NB4 (cell line): ENCODE measurements around the gene PARD3.

Source experiments
- DNase-seq: peaks from one replicate; pipeline ENCODE4 v3.0.0; 2010; ENCODE audit warnings: low read depth
- H3K4me3 ChIP-seq: one replicate; pipeline ENCODE4 v1.5.1; 2011; ENCODE audit warnings: mild to moderate bottlenecking, low read depth, low read length, moderate library complexity
- MYC ChIP-seq: IDR thresholded peaks from 2 replicates; pipeline ENCODE4 v1.6.1; 2011; ENCODE audit warnings: low read depth, low read length
- POLR2A ChIP-seq: IDR thresholded peaks from 2 replicates; pipeline ENCODE4 v1.6.1; 2011; ENCODE audit warnings: mild to moderate bottlenecking; ENCODE audit not compliant: insufficient read length; ENCODE audit errors: extremely low read depth
- TF ChIP-seq, protein P1 (sequence below): IDR thresholded peaks from 2 replicates; pipeline ENCODE4 v1.6.1; 2011; ENCODE audit warnings: low read depth, low read length
- TF ChIP-seq, protein P2 (sequence below): IDR thresholded peaks from one replicate; pipeline ENCODE4 v1.5.1; 2012; ENCODE audit warnings: low read depth, low read length

Gene PARD3

GRCh38 chr10:34629084-34629483, 186.0 kb downstream of the PARD3 start:
- no peak for DNase-seq
- TF ChIP-seq POLR2A = no peak
- TF ChIP-seq, protein P1, sequence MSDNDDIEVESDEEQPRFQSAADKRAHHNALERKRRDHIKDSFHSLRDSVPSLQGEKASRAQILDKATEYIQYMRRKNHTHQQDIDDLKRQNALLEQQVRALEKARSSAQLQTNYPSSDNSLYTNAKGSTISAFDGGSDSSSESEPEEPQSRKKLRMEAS = no peak

GRCh38 chr10:34628174-34628796, 186.8 kb downstream of the PARD3 start:
- TF ChIP-seq POLR2A (no peak), MYC (no peak)
- TF ChIP-seq, protein P2, sequence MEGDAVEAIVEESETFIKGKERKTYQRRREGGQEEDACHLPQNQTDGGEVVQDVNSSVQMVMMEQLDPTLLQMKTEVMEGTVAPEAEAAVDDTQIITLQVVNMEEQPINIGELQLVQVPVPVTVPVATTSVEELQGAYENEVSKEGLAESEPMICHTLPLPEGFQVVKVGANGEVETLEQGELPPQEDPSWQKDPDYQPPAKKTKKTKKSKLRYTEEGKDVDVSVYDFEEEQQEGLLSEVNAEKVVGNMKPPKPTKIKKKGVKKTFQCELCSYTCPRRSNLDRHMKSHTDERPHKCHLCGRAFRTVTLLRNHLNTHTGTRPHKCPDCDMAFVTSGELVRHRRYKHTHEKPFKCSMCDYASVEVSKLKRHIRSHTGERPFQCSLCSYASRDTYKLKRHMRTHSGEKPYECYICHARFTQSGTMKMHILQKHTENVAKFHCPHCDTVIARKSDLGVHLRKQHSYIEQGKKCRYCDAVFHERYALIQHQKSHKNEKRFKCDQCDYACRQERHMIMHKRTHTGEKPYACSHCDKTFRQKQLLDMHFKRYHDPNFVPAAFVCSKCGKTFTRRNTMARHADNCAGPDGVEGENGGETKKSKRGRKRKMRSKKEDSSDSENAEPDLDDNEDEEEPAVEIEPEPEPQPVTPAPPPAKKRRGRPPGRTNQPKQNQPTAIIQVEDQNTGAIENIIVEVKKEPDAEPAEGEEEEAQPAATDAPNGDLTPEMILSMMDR = no peak
- TF ChIP-seq, protein P1 = no peak
- DNase-seq = no peak
- no peak overlapping the region for H3K4me3 ChIP-seq

More at GRCh38 chr10:34629084-34629483, 186.0 kb downstream of the PARD3 start:
- no peak overlapping the region for H3K4me3 ChIP-seq

DNA sequence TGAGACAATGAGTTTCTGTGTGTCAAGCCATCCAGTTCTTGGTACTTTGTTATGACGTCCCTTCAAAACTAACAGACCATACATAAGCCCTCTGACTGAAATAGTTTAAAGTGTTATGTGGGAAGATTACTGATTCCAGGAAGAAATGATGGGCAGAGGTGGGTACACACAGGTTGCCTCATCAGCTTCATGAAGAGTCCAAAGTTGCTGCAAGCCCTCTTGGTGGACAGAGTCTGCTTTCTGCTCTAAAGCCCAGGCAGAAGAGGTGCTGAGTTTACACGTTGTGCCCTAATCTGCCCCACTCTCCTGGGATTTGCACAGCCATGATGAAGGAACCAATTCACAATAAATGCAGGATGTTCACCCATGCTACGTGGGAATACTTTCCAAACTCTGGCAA, 187.4 kb downstream of the PARD3 start:
- TF ChIP-seq POLR2A (no peak), MYC (no peak)
- TF ChIP-seq, protein P2 = no peak
- TF ChIP-seq, protein P1 = no peak
- H3K4me3 ChIP-seq = no peak overlapping the region
- DNase-seq = no peak

- H3K4me3 ChIP-seq = no peak overlapping the region
- peak; percentile 33 for DNase-seq
- TF ChIP-seq MYC = no peak
- TF ChIP-seq, protein P2 = no peak
- TF ChIP-seq, protein P1 = no peak
- TF ChIP-seq POLR2A = no peak
These were observed 187.8 kb downstream of the PARD3 start for GRCh38 chr10:34627331-34627730.

DNA sequence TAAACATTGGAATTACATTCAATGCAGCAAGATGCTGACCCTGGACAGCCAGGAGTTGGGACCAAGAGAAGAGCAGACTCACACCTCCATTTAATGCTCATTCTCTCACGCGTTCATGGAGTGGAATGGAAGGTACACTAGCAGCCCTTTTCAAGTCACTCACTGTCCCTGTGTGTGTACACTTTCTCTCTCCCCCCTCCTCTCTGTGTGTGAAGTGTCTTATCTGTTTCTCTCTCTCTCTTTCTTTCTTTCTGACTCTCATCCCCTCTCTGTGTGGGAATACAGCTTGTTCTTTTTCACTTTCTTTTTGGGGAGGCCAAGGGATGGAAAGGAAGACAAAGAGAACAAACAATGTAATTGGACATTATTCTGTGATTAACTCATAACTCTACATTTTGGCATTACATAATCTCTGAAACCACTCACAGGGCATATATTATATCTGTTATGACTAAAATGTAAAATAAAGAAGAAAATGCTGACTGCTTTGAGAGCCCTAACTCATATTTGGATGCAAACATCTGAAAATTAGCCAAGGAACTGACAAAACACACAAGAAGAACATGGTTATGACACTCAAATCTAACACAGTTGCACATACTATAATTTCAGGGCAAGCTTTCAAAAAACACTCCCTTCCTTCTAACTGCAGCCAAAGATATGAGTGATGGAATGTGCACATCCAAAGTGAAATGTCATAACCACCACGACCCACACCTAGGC, 188.8 kb downstream of the PARD3 start:
- TF ChIP-seq, protein P2 = no peak
- TF ChIP-seq POLR2A = no peak
- TF ChIP-seq, protein P1 = no peak
- TF ChIP-seq MYC = no peak
- no peak for DNase-seq
- no peak overlapping the region for H3K4me3 ChIP-seq
